GM13977 (cell line): ENCODE results near the gene CUL5.
"Not testable (repeated sequence)": the region's sequence is repeated elsewhere in the genome, so short reads cannot be mapped to it uniquely, and the experiment has no call there.

Source experiments
- DNase-seq: peaks from one replicate; pipeline ENCODE4 v3.0.0; 2012; ENCODE audit warnings: low spot score
- in situ Hi-C: fragments of 300-500 bp; cut with MboI; formaldehyde crosslinking; loops from one replicate; pipeline ENCODE4 v1.12.0; 2022; ENCODE audit warnings: low sequenced_read_pairs, low pct_unique_long_range_greater_than_20kb, mixed read lengths, inconsistent platforms; ENCODE audit not compliant: unreplicated experiment
- TF ChIP-seq, protein P1 (sequence below): IDR thresholded peaks from 2 replicates; pipeline ENCODE4 v1.5.1; 2012; ENCODE audit warnings: mild to moderate bottlenecking, control low read depth; ENCODE audit not compliant: insufficient read depth; ENCODE audit errors: extremely low read depth, missing control alignments

The CUL5 gene

GRCh38 chr11:108121274-108122155 is 112.8 kb downstream of the CUL5 start, which contains the start of gene ACAT1:
Gene ACAT1 (plus strand): TSS chr11:108121567. CDS start chr11:108121607, 40 bp downstream.
- in situ Hi-C loops, result loop anchor here (10.0 kb wide), 1 partner anchor 533 kb away; no protein-coding TSS in a partner anchor
- peak; percentile 92 for DNase-seq
- TF ChIP-seq, protein P1, sequence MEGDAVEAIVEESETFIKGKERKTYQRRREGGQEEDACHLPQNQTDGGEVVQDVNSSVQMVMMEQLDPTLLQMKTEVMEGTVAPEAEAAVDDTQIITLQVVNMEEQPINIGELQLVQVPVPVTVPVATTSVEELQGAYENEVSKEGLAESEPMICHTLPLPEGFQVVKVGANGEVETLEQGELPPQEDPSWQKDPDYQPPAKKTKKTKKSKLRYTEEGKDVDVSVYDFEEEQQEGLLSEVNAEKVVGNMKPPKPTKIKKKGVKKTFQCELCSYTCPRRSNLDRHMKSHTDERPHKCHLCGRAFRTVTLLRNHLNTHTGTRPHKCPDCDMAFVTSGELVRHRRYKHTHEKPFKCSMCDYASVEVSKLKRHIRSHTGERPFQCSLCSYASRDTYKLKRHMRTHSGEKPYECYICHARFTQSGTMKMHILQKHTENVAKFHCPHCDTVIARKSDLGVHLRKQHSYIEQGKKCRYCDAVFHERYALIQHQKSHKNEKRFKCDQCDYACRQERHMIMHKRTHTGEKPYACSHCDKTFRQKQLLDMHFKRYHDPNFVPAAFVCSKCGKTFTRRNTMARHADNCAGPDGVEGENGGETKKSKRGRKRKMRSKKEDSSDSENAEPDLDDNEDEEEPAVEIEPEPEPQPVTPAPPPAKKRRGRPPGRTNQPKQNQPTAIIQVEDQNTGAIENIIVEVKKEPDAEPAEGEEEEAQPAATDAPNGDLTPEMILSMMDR, result no peak

- in situ Hi-C loops, result loop anchor here (10.0 kb wide), 1 partner anchor 533 kb away; no protein-coding TSS in a partner anchor
- no peak for DNase-seq
- TF ChIP-seq, protein P1, result no peak
These were observed 113.5 kb downstream of the CUL5 start for GRCh38 chr11:108122166-108122628.

- DNase-seq, result no peak
- in situ Hi-C loops, result loop anchor here (10.0 kb wide), 1 partner anchor 530 kb away; no protein-coding TSS in a partner anchor
- TF ChIP-seq, protein P1, result no peak
These were observed 116.4 kb downstream of the CUL5 start for GRCh38 chr11:108125096-108125495.

DNA sequence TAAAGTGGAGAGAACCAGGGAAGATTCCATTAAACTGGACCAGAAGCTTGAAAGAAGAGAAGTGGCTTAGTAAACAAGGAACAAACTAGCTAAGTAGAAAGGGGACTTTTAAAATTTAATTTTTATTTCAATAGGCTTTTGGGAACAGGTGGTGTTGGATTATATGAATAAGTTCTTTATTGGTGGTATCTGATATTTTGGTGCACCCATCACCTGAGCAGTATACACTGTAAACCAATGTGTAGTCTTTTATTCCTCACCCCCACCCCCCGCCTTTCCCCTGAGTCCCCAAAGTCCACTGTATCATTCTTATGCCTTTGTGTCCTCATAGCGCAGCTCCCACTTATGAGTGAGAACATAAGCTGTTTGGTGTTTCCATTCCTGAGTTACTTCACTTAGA is 120.1 kb downstream of the CUL5 start:
- no peak for DNase-seq
- in situ Hi-C loops, result loop anchor here (10.0 kb wide), 1 partner anchor 526 kb away; no protein-coding TSS in a partner anchor

GRCh38 chr11:108131993-108132392 is 123.3 kb downstream of the CUL5 start:
- in situ Hi-C loops, result no loop called here
- no peak for DNase-seq
- TF ChIP-seq, protein P1, result no peak

More for the DNA sequence above, 120.1 kb downstream of the CUL5 start:
- TF ChIP-seq, protein P1, result no peak

- in situ Hi-C loops, DNase-seq: not testable (repeated sequence)
These were observed 124.4 kb downstream of the CUL5 start for GRCh38 chr11:108132993-108133538.
